HG03066 (cell line): ENCODE results near the gene SEMA3A.

Source experiments
- ATAC-seq: cut with Tn5 transposase; IDR thresholded peaks from one replicate; pipeline ENCODE4 v1.9.1; 2021; ENCODE audit warnings: low read depth; ENCODE audit not compliant: unreplicated experiment

The SEMA3A gene

DNA sequence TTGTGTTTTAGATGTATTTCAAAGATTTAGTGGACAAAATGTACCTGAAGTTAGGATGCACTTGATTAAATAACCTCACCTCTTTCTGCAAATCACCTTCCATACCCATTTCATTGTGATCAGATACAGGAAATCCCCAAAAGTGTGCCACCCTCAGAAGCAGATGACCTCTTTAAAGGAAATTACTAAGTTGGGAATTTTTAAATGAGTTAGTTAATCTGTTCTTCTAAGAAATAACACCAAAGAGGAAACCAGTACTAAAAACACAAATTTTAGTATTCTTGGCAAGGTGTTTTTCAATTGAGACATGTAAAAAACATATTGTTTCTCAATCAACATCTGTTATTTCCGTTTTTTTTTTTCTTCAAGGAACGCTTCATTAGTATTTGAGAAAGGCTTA lies 4.6 kb upstream of the SEMA3A start:
- ATAC-seq, result no peak

DNA sequence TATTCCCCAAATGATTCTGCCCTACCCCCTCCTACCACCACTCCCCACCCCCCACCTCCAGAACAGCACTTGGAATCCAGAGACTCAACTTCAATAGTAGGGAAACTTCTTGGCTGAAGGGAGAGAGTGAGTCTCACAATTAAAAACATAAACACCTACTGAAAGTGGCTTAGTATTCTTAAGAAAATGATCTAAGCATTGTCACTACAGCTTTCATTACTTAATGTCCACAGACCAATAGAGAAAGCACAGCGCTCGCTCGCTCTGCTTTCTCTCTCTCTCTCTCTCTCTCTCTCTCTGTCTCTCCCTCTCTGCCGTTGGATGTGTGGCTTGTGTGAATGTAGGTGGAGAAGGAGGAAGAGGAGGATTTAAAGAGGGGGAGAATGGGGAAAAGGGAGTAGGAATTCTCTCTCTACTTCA lies 1.5 kb upstream of the SEMA3A start:
- no peak for ATAC-seq

DNA sequence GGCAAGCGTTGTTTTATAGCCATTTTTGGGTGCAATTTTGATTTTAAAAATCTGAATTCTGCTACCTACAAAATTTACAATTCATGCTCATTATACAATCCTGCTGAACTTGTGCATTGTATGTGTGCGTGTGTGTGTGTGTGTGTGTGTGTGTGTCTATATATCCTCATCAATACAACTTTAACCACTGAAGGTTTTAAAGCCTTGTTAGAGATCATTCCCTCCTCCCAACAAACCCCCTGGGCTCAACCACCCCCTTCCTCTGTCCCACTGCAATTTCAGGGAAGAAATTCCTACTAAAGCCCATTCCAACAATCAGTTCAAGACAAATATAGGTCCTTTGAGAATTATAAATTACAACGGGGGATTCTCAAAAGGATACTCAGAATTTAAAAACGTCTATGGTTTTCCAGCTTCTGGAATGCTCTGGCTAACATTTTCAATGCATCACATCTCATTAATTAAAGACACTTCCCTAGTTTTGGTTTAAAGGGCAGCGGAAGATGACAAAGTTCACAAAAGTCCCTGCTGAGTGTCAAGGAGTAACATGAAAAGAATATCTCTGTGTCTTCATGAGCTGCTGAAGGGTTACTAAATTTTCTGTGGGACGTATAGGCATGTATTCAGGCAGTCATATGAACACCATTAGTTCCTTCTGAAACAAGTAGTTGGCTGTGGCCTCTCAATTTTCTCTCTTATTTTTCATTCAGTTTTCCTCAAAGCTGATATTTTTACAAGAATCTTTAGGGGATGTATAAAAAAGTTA lies 889 bp upstream of the SEMA3A start:
- ATAC-seq, result no peak

DNA sequence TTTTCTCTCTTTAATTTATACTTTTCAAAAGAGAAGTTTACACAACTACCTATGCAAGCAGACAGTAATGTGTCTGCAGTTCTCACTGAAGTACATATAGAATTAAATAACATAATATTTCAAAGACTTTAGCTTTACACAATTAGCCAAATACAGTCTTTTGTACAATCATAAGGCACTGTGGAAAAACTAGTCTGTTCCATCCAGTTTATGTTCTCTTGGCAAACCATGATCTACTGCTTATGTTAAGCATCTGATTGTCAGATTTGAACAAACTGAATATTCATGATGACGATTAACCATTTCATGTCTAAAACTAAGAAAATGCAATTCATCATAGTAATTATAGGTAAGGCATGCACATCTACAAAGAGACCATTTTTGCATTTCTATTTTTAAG lies 842 bp downstream of the SEMA3A start:
- ATAC-seq, result no peak

- no peak for ATAC-seq
Observed at GRCh38 chr7:84191842-84192241, 2.7 kb downstream of the SEMA3A start.

DNA sequence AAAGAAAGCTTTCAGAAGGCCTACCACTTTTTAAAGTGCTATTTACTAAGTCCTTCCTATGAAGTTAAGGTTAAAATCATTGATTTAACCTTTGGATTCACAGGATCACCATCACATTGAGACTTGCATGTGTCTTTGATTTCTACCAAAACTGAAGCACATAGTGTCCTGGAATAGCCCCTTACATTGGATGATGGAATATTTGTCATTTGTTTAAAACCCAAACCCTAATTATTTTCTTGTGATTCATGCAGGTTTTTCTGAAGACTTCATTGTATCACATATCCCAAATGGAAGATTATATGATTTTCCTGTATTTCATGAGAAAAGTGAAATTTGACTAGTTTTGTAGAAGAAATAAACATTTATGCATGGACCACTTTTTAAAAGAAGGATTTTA lies 3.3 kb downstream of the SEMA3A start:
- ATAC-seq, result no peak

DNA sequence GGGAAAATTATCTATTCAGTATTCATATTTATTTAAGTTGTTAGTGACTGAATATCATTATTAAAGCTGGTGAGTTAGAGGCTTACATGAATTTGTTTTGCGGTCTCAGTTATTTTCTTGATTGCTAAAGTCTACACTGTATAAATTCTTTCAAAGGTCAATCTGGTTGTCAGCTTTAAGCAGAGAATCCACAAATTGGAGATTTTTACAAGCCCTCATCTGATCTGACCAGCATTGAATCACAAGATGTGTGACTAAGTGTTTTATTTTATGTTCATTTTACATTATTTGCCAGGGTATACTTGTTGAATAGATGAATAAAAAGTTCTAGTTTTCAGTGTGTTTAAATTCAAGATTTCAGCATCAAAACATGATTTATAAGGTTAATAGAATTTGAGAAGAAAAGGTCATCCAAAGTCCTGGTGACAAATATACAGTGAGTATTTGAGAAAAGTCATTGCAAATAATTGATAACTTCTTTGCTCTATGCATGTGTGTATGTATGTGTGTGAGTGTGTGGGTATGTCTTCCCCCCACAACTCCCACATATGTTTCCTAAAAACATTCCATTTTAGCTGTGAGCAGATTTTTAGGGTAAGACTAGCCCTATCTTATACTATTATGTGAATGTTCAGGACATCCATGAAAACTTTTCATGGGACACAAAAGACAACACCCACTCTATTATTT lies 4.4 kb downstream of the SEMA3A start:
- ATAC-seq, result no peak

GRCh38 chr7:84188786-84189405 lies 5.7 kb downstream of the SEMA3A start:
- no peak for ATAC-seq

- ATAC-seq, result no peak
Observed at GRCh38 chr7:84187813-84188510, 6.6 kb downstream of the SEMA3A start.

GRCh38 chr7:84187087-84187805 lies 7.3 kb downstream of the SEMA3A start:
- no peak for ATAC-seq

- no peak for ATAC-seq
Observed at GRCh38 chr7:84183741-84184140, 10.8 kb downstream of the SEMA3A start.

GRCh38 chr7:84182301-84182700 lies 12.3 kb downstream of the SEMA3A start:
- no peak for ATAC-seq

GRCh38 chr7:84181628-84182027 lies 13.0 kb downstream of the SEMA3A start:
- ATAC-seq, result no peak

GRCh38 chr7:84177758-84178412 lies 16.7 kb downstream of the SEMA3A start:
- no peak for ATAC-seq

- ATAC-seq, result no peak
Observed at GRCh38 chr7:84176716-84177115, 17.9 kb downstream of the SEMA3A start.

DNA sequence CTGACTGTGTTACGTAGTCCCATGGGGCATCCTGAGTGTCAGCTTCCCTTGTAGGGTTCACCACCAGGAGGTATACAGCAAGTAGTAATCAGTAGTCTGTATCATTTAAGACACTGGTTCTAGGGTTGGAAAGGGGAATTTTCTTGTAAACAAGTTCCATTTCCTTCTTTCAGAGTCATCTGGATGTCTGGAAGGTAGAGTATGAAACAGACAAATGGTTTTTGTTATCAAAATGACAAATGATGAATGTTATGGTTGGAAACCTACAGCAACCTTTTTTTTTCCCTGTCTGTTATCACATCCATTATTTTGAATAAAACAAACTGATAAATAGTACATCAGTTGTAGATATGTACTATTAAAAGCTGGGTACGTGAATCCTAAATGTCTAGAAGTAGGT lies 19.1 kb downstream of the SEMA3A start:
- no peak for ATAC-seq

GRCh38 chr7:84170646-84171045 lies 23.9 kb downstream of the SEMA3A start:
- no peak for ATAC-seq

GRCh38 chr7:84162584-84162983 lies 32.0 kb downstream of the SEMA3A start:
- no peak for ATAC-seq

GRCh38 chr7:84162125-84162524 lies 32.5 kb downstream of the SEMA3A start:
- ATAC-seq, result no peak

DNA sequence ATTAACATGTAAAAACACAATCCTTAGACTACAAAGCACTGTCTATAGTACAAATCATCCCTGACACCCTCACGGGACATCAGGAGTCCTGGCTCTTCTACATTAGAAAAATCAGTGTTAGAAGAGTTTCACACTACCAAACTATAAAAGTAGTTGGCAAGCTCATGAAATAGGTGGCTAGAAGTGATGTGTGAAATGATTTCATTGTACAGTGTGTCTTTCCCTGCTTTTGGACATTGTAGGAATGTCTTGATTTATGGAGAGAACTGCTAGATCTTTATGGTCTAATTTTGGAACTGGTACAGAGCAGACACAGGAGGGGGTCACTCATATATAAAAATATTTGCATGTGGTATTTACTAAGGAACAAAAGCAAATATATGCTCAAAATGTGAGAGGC lies 33.2 kb downstream of the SEMA3A start:
- ATAC-seq, result no peak
